A549 (cell line): ENCODE measurements around the gene HOXC13. TPM values are rescaled to one million over a fixed set of nuclear protein-coding genes. Genes with fewer than 3 reads are reported as not detected.

Experiments used
- ATAC-seq, 2 experiments: fragments of 200-7000 bp in 1 of 2; fragments of >200 bp in 1 of 2; cut with Nextera tagmentation in 1 of 2; cut with Tn5 transposase in 1 of 2; 3 replicates each; pipeline versions ENCODE4 v1.8.0 to v1.9.1; 2018 to 2020; ENCODE audit warnings: mild to moderate bottlenecking in 1 of 2, moderate library complexity in 1 of 2
- CTCF ChIA-PET: fragments of 300-600 bp; sonication (Branson Sonifier 250); formaldehyde crosslinking; extraction: SDS; loops from one replicate; lab custom pipeline; 2021; ENCODE audit warnings: antibody characterized with exemption, inconsistent platforms; lab: Yijun Ruan, JAX
- POLR2A ChIA-PET: fragments of 350-600 bp; formaldehyde crosslinking; extraction: SDS; loops from one replicate; lab custom pipeline; 2021; ENCODE audit warnings: antibody characterized with exemption, inconsistent platforms; lab: Yijun Ruan, JAX
- DNase-seq, 2 experiments: peaks; one replicate each; pipeline versions ENCODE4 v3.0.0 to v3.0.0-alpha.2; 2011 to 2016; ENCODE audit warnings: low read depth in 1 of 2, low spot score in 1 of 2
- FAIRE-seq: peaks from 2 replicates; lab custom pipeline; 2011; peaks lifted over from hg19 to GRCh38; lab: Jason Lieb, UNC
- H3K27ac ChIP-seq, 2 experiments: fragments of >200 bp; sonication (Bioruptor Twin); formaldehyde crosslinking; 3 replicates each; pipeline ENCODE4 v1.5.1; 2016 to 2017
- H3K4me1 ChIP-seq: fragments of >200 bp; sonication (Bioruptor Twin); formaldehyde crosslinking; 3 replicates; pipeline ENCODE4 v1.6.1; 2016
- H3K4me2 ChIP-seq: fragments of >200 bp; sonication (Bioruptor Twin); formaldehyde crosslinking; 3 replicates; pipeline ENCODE4 v1.6.1; 2016
- H3K4me3 ChIP-seq: fragments of >200 bp; sonication (Bioruptor Twin); formaldehyde crosslinking; 3 replicates; pipeline ENCODE4 v1.5.1; 2016
- H3K9me3 ChIP-seq: fragments of >200 bp; sonication (Bioruptor Twin); formaldehyde crosslinking; 3 replicates; pipeline ENCODE4 v1.6.1; 2016
- BCL3 ChIP-seq: fragments of >200 bp; sonication (Bioruptor Twin); formaldehyde crosslinking; IDR thresholded peaks from 3 replicates; pipeline ENCODE4 v1.6.1; 2016
- CHD4 ChIP-seq: fragments of 200-600 bp; sonication (generic); IDR thresholded peaks from 2 replicates; pipeline ENCODE4 v1.6.1; 2016; ENCODE audit warnings: antibody characterized with exemption, mild to moderate bottlenecking, borderline replicate concordance
- ELK1 ChIP-seq: fragments of 150-350 bp; IDR thresholded peaks from 2 replicates; pipeline ENCODE4 v1.6.1; 2014; ENCODE audit warnings: low read depth, mild to moderate bottlenecking, low read length
- EP300 ChIP-seq, 2 experiments: fragments of >200 bp; sonication (Bioruptor Twin); formaldehyde crosslinking; IDR thresholded peaks; 2 replicates in 1 of 2; 3 replicates in 1 of 2; pipeline ENCODE4 v1.6.1; 2016 to 2017
- FOSB ChIP-seq: fragments of 250-450 bp; sonication (Bioruptor Pico); IDR thresholded peaks from 2 replicates; pipeline ENCODE4 v1.5.0; 2020; ENCODE audit warnings: mild to moderate bottlenecking, moderate library complexity
- FOXS1 ChIP-seq: fragments of 250-450 bp; sonication (Bioruptor Pico); IDR thresholded peaks from 2 replicates; pipeline ENCODE4 v1.5.0; 2020; ENCODE audit warnings: mild to moderate bottlenecking, moderate library complexity
- HOXB5 ChIP-seq: fragments of 250-450 bp; sonication (Bioruptor Pico); IDR thresholded peaks from 2 replicates; pipeline ENCODE4 v1.5.0; 2020; ENCODE audit warnings: mild to moderate bottlenecking, moderate library complexity
- JUN ChIP-seq, 2 experiments: fragments of >200 bp; sonication (Bioruptor Twin); formaldehyde crosslinking; IDR thresholded peaks; 2 replicates in 1 of 2; 3 replicates in 1 of 2; pipeline ENCODE4 v1.6.1; 2016 to 2017
- KDM1A ChIP-seq: fragments of 200-600 bp; sonication (generic); IDR thresholded peaks from 2 replicates; pipeline ENCODE4 v1.6.1; 2016; ENCODE audit warnings: low read depth, mild to moderate bottlenecking
- KDM5A ChIP-seq: fragments of 200-600 bp; sonication (generic); IDR thresholded peaks from 2 replicates; pipeline ENCODE4 v1.6.1; 2016; ENCODE audit warnings: antibody characterized with exemption, mild to moderate bottlenecking
- NPAS2 ChIP-seq: fragments of 250-450 bp; sonication (Bioruptor Pico); IDR thresholded peaks from 2 replicates; pipeline ENCODE4 v1.8.0; 2022; ENCODE audit warnings: mild to moderate bottlenecking, moderate library complexity, borderline replicate concordance
- NR3C1 ChIP-seq: fragments of >200 bp; sonication (Bioruptor Twin); formaldehyde crosslinking; IDR thresholded peaks from 3 replicates; pipeline ENCODE4 v1.6.1; 2017
- RAD21 ChIP-seq, 2 experiments: fragments of >200 bp in 1 of 2; sonication (Bioruptor Twin) in 1 of 2; formaldehyde crosslinking in 1 of 2; IDR thresholded peaks in 1 of 2; conservative IDR thresholded peaks in 1 of 2; 2 replicates in 1 of 2; 3 replicates in 1 of 2; pipeline ENCODE4 v1.6.1; 2012 to 2018; ENCODE audit warnings: inconsistent platforms in 1 of 2
- RFX5 ChIP-seq: fragments of 450-650 bp; IDR thresholded peaks from 2 replicates; pipeline ENCODE4 v1.7.1; 2014; ENCODE audit warnings: antibody characterized with exemption, mild to moderate bottlenecking, moderate library complexity
- SMC3 ChIP-seq: fragments of >200 bp; sonication (Bioruptor Twin); formaldehyde crosslinking; IDR thresholded peaks from 3 replicates; pipeline ENCODE4 v1.6.1; 2018; ENCODE audit warnings: inconsistent platforms
- TFCP2L1 ChIP-seq: fragments of 250-450 bp; sonication (Bioruptor Pico); IDR thresholded peaks from 2 replicates; pipeline ENCODE4 v1.5.0; 2021; ENCODE audit warnings: mild to moderate bottlenecking
- ZSCAN20 ChIP-seq: fragments of 250-450 bp; sonication (Bioruptor Pico); IDR thresholded peaks from 2 replicates; pipeline ENCODE4 v1.8.0; 2022; ENCODE audit warnings: mild to moderate bottlenecking, moderate library complexity
- WGBS: methylation state at CpG from one replicate; pipeline ENCODE4 v1.1.6; 2017; ENCODE audit errors: missing lambda C conversion rate; 5-methylcytosine and 5-hydroxymethylcytosine counted together
- polyA plus RNA-seq, 4 experiments: library from polyadenylated mRNA; depleted of rRNA in 3 of 4; stranded (reverse); fragments of >200 nt; fragmentation: RNase III in 1 of 4; extraction: RNeasy Plus Mini Kit Qiagen cat#74134 plus additional on column Dnase treatment in 1 of 4; gene quantifications; 2 replicates in 3 of 4; 3 replicates in 1 of 4; pipeline ENCODE4 v1.2.3, GENCODE V29; 2011 to 2017
- TF ChIP-seq, protein P1 (sequence below): fragments of 200-600 bp; sonication (generic); IDR thresholded peaks from 2 replicates; pipeline ENCODE4 v1.6.1; 2016; ENCODE audit warnings: antibody characterized with exemption, mild to moderate bottlenecking, moderate library complexity

HOXC13 gene
- polyA plus RNA-seq, 2 of the 4 experiments (the other 2 are of a cell fraction), result 3.9 to 6.5 TPM

DNA sequence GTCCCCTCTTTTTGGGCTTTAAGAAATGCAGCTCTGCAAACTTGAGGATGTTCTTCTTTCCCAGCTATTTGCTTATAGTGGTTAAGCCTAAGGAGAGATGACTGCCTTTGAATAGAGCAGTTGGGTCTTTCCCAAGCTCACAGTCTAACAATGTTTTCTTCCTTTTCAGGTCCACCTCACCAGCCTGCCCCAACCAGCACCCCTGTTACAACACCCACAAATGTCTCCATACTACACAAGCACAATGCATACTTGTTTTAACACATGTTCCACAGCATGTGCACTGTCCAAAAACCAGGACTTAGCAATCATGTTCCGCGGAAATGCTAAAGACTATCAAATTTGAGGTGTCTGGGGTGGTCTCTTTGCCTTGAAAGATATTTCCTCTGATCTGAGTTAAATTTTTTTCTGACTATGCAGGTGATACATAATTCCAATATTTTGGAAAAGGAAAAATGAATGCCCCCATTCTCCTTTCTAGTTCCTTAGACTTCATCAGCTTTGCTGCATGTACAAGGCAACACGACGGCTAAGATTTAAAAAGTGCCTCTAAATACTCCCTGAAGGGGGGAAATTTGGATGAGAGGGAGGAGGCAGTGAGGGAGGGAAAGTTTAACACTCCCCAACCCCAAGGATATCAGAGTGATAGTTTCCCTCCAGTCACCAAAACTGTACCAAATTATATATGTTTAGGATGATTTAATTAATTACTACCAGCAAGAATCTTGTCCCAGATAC, 6.6 kb upstream of the HOXC13 start:
- H3K4me3 ChIP-seq, result no peak overlapping the region
- DNase-seq (no peak), ATAC-seq (no peak), FAIRE-seq (no peak)
- peaks cover 7% of the 10 kb centered on the region; the same call in 1 of the 3 replicates for H3K4me1 ChIP-seq
- ChIA-PET POLR2A (no interaction called here), CTCF (interaction anchor here (0.6 to 2.1 kb wide), 3 partner anchors 12 to 127 kb away, joined by 3 to 4 read pairs (median 3); no protein-coding TSS in a partner anchor)
- no peaks in the 10 kb centered on the region for H3K9me3 ChIP-seq
- 77% methylated on average over 4 of the region's 4 CpGs for WGBS
- TF ChIP-seq BCL3 (no peak), NPAS2 (CRISPR knock-in tag) (no peak), TFCP2L1 (no peak), KDM1A (no peak), KDM5A (no peak), HOXB5 (CRISPR knock-in tag) (no peak), NR3C1 (no peak), FOXS1 (CRISPR knock-in tag) (no peak), FOSB (CRISPR knock-in tag) (no peak), CHD4 (no peak), RAD21 (conservative IDR thresholded peaks at IDR 0.05 in 1 of 2, IDR thresholded peaks at IDR 0.05 in 1 of 2) (no peak), ELK1 (no peak)
- TF ChIP-seq, protein P1, sequence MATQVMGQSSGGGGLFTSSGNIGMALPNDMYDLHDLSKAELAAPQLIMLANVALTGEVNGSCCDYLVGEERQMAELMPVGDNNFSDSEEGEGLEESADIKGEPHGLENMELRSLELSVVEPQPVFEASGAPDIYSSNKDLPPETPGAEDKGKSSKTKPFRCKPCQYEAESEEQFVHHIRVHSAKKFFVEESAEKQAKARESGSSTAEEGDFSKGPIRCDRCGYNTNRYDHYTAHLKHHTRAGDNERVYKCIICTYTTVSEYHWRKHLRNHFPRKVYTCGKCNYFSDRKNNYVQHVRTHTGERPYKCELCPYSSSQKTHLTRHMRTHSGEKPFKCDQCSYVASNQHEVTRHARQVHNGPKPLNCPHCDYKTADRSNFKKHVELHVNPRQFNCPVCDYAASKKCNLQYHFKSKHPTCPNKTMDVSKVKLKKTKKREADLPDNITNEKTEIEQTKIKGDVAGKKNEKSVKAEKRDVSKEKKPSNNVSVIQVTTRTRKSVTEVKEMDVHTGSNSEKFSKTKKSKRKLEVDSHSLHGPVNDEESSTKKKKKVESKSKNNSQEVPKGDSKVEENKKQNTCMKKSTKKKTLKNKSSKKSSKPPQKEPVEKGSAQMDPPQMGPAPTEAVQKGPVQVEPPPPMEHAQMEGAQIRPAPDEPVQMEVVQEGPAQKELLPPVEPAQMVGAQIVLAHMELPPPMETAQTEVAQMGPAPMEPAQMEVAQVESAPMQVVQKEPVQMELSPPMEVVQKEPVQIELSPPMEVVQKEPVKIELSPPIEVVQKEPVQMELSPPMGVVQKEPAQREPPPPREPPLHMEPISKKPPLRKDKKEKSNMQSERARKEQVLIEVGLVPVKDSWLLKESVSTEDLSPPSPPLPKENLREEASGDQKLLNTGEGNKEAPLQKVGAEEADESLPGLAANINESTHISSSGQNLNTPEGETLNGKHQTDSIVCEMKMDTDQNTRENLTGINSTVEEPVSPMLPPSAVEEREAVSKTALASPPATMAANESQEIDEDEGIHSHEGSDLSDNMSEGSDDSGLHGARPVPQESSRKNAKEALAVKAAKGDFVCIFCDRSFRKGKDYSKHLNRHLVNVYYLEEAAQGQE, result no peak
- H3K27ac ChIP-seq, result no peak overlapping the region
- H3K4me2 ChIP-seq, result no peak overlapping the region

- no peak for ATAC-seq
- H3K9me3 ChIP-seq, result no peaks in the 10 kb centered on the region
- TF ChIP-seq SMC3 (no peak), RAD21 (conservative IDR thresholded peaks at IDR 0.05 in 1 of 2, IDR thresholded peaks at IDR 0.05 in 1 of 2) (no peak), FOXS1 (CRISPR knock-in tag) (no peak), ZSCAN20 (CRISPR knock-in tag) (no peak), JUN (IDR thresholded peaks at IDR 0.05) (no peak), RFX5 (no peak), EP300 (IDR thresholded peaks at IDR 0.05) (no peak)
- TF ChIP-seq, all 56 proteins: peak for 0
- ChIA-PET POLR2A (no interaction called here), CTCF (interaction anchor here (1.4 to 2.1 kb wide), 2 partner anchors 13 to 26 kb away, joined by 3 to 4 read pairs; no protein-coding TSS in a partner anchor)
- no peak overlapping the region for H3K4me2 ChIP-seq
- H3K27ac ChIP-seq, result no peak overlapping the region
- no peak overlapping the region for H3K4me3 ChIP-seq
- DNase-seq, result no peak
- H3K4me1 ChIP-seq, result peaks cover 7% of the 10 kb centered on the region; the same call in 1 of the 3 replicates
- FAIRE-seq, result no peak
- WGBS, result 55% methylated on average over 4 of the region's 4 CpGs
Measured at GRCh38 chr12:53932915-53933314, 5.7 kb upstream of the HOXC13 start.
